ENCODE results near the gene HBG1. TPM values are rescaled to one million over a fixed set of nuclear protein-coding genes. Genes with fewer than 3 reads are reported as not detected.

The HBG1 gene
- total RNA-seq, 1 donor from 2014 or later, result not detected

DNA sequence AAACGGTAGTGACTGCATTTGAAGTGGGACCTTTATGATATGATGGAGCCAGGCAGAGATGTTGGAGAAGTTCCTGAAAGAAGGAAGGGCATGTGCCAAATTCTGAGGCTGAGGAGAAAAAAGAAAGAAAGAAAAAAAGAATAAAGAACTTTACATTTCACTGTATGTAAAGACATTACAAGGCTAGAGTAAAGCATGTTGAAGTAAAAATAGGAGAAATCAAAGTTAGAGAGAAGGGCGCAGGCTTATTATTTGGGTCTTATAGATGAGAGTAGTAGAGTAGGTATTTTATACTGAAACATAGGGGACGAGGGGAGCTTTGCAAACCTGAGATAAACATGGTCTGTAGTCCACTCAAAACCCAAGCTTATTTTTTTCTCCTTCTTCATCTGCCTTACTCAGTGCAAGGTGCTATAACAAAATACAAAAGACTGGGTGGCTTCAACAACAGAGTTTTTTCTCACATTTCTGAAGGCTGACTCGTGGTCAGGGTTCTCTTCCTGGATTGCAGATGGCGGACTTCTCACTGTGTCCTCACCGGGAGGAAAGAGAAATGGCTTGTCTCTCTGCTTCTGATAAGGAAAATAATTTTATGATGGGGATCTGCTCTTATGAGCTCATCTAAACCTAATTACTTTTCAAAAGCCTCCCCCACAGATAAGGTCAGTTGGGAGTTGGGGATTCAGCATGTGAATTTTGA is 2.7 kb downstream of the HBG1 start:
- no peak for ATAC-seq

GRCh38 chr11:5245155-5245554 is 4.5 kb downstream of the HBG1 start:
- TF ChIP-seq, protein P1, sequence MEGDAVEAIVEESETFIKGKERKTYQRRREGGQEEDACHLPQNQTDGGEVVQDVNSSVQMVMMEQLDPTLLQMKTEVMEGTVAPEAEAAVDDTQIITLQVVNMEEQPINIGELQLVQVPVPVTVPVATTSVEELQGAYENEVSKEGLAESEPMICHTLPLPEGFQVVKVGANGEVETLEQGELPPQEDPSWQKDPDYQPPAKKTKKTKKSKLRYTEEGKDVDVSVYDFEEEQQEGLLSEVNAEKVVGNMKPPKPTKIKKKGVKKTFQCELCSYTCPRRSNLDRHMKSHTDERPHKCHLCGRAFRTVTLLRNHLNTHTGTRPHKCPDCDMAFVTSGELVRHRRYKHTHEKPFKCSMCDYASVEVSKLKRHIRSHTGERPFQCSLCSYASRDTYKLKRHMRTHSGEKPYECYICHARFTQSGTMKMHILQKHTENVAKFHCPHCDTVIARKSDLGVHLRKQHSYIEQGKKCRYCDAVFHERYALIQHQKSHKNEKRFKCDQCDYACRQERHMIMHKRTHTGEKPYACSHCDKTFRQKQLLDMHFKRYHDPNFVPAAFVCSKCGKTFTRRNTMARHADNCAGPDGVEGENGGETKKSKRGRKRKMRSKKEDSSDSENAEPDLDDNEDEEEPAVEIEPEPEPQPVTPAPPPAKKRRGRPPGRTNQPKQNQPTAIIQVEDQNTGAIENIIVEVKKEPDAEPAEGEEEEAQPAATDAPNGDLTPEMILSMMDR (IDR thresholded peaks at IDR 0.05), result no peak
- DNase-seq, result no peak
- H3K4me3 ChIP-seq, result no peak overlapping the region
- ATAC-seq, result no peak
- no peaks in the 10 kb centered on the region for H3K4me1 ChIP-seq
- H3K9me3 ChIP-seq, result no peaks in the 10 kb centered on the region
- no peak overlapping the region for H3K27ac ChIP-seq
- intact Hi-C loops (cut with DNase I), result no loop called here
- H3K27me3 ChIP-seq (ENCODE audit: low read depth), result no peaks in the 10 kb centered on the region
- H3K36me3 ChIP-seq, result no peaks in the 10 kb centered on the region

More for the DNA sequence above, 2.7 kb downstream of the HBG1 start:
- Histone ChIP-seq H3K4me1 (no peaks in the 10 kb centered on the region), H3K36me3 (no peaks in the 10 kb centered on the region), H3K9me3 (no peaks in the 10 kb centered on the region), H3K4me3 (no peak overlapping the region), H3K27ac (no peak overlapping the region), H3K27me3 (ENCODE audit: low read depth) (no peaks in the 10 kb centered on the region)
- no peak for DNase-seq
- TF ChIP-seq, protein P1 (IDR thresholded peaks at IDR 0.05), result no peak
- intact Hi-C loops (cut with DNase I), result no loop called here

DNA sequence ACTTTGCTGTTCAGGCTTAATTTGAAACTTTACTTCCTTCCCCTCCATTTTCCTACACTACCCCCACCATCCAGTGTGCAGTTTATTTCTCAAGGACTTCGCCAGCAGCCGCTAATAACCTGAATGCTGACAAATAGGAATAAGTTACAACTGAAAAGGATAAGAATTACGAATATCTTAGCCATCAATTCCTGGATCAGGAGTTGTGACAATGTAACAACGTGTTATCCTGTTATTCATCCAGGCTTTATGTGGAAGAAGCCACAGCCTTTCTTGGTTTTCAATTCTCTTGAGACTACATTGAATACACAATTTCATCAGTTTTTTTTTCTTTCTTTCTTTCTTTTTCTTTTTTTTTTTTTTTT is 5.9 kb downstream of the HBG1 start:
- H3K27ac ChIP-seq, result no peak overlapping the region
- no peaks in the 10 kb centered on the region for H3K4me1 ChIP-seq
- intact Hi-C loops (cut with DNase I), result no loop called here
- no peak for DNase-seq
- H3K4me3 ChIP-seq, result no peak overlapping the region
- H3K36me3 ChIP-seq, result no peaks in the 10 kb centered on the region
- no peaks in the 10 kb centered on the region for H3K9me3 ChIP-seq
- H3K27me3 ChIP-seq (ENCODE audit: low read depth), result no peaks in the 10 kb centered on the region
- no peak for ATAC-seq
- TF ChIP-seq, protein P1 (IDR thresholded peaks at IDR 0.05), result no peak

GRCh38 chr11:5242933-5243815 is 6.5 kb downstream of the HBG1 start:
- intact Hi-C loops (cut with DNase I), result no loop called here
- ATAC-seq, result no peak
- Histone ChIP-seq H3K4me3 (no peak overlapping the region), H3K36me3 (no peaks in the 10 kb centered on the region), H3K27ac (no peak overlapping the region), H3K27me3 (ENCODE audit: low read depth) (no peaks in the 10 kb centered on the region), H3K9me3 (no peaks in the 10 kb centered on the region), H3K4me1 (no peaks in the 10 kb centered on the region)
- DNase-seq, result no peak
- TF ChIP-seq, protein P1 (IDR thresholded peaks at IDR 0.05), result no peak

GRCh38 chr11:5242208-5242607 is 7.4 kb downstream of the HBG1 start:
- Histone ChIP-seq H3K4me1 (no peaks in the 10 kb centered on the region), H3K27me3 (ENCODE audit: low read depth) (no peaks in the 10 kb centered on the region), H3K4me3 (no peak overlapping the region), H3K9me3 (no peaks in the 10 kb centered on the region), H3K36me3 (no peaks in the 10 kb centered on the region), H3K27ac (no peak overlapping the region)
- DNase-seq (no peak), ATAC-seq (no peak)
- intact Hi-C loops (cut with DNase I), result no loop called here
- TF ChIP-seq, protein P1 (IDR thresholded peaks at IDR 0.05), result no peak
